ACC112 (cell line): ENCODE results near the gene CCDC30.

ENCODE experiments used
- H2AFZ ChIP-seq: fragments of 200-600 bp; sonication (generic); one replicate; pipeline ENCODE4 v1.6.0; 2017; ENCODE audit warnings: antibody characterized with exemption, low read length; ENCODE audit not compliant: unreplicated experiment
- H3K27ac ChIP-seq: fragments of 200-600 bp; sonication (generic); 2 replicates; pipeline ENCODE4 v1.5.1; 2014; ENCODE audit warnings: low read depth, mild to moderate bottlenecking, antibody characterized with exemption, low read length, moderate library complexity
- H3K27me3 ChIP-seq: fragments of 200-600 bp; sonication (generic); 2 replicates; pipeline ENCODE4 v1.6.1; 2014; ENCODE audit warnings: mild to moderate bottlenecking, antibody characterized with exemption, low read length, moderate library complexity, mixed read lengths; ENCODE audit not compliant: insufficient read depth
- H3K36me3 ChIP-seq: fragments of 200-600 bp; sonication (generic); 2 replicates; pipeline ENCODE4 v1.6.1; 2016; ENCODE audit warnings: mild to moderate bottlenecking, antibody characterized with exemption, low read length, moderate library complexity, mixed read lengths; ENCODE audit not compliant: insufficient read depth
- H3K4me1 ChIP-seq: fragments of 200-600 bp; sonication (generic); one replicate; pipeline ENCODE4 v1.6.1; 2016; ENCODE audit warnings: low read length, mixed read lengths; ENCODE audit not compliant: insufficient read depth, unreplicated experiment, control insufficient read depth
- H3K4me3 ChIP-seq: fragments of 200-600 bp; sonication (generic); 2 replicates; pipeline ENCODE4 v1.5.1; 2014; ENCODE audit warnings: mild to moderate bottlenecking, low read depth, low read length
- H3K79me2 ChIP-seq: fragments of 200-600 bp; sonication (generic); one replicate; pipeline ENCODE4 v1.6.0; 2016; ENCODE audit warnings: low read length; ENCODE audit not compliant: control insufficient read depth, unreplicated experiment, insufficient read depth

The CCDC30 gene

GRCh38 chr1:42690477-42691156 is 227.5 kb downstream of the CCDC30 start:
- H2AFZ ChIP-seq = no peak overlapping the region
- peaks cover 44% of the 10 kb centered on the region for H3K36me3 ChIP-seq
- no peak overlapping the region for H3K4me3 ChIP-seq
- peaks cover 43% of the 10 kb centered on the region for H3K4me1 ChIP-seq
- H3K27ac ChIP-seq = no peak overlapping the region
- H3K79me2 ChIP-seq = peaks cover 100% of the 10 kb centered on the region
- no peaks in the 10 kb centered on the region for H3K27me3 ChIP-seq

- Histone ChIP-seq H3K36me3 (peaks cover 48% of the 10 kb centered on the region), H2AFZ (no peak overlapping the region), H3K79me2 (peaks cover 100% of the 10 kb centered on the region), H3K27ac (no peak overlapping the region), H3K4me1 (peaks cover 38% of the 10 kb centered on the region), H3K27me3 (no peaks in the 10 kb centered on the region), H3K4me3 (no peak overlapping the region)
These were observed 228.0 kb downstream of the CCDC30 start for GRCh38 chr1:42691157-42691498.

- H3K36me3 ChIP-seq = peaks cover 50% of the 10 kb centered on the region
- no peak overlapping the region for H3K4me3 ChIP-seq
- no peaks in the 10 kb centered on the region for H3K27me3 ChIP-seq
- H3K4me1 ChIP-seq = peaks cover 29% of the 10 kb centered on the region
- H2AFZ ChIP-seq = no peak overlapping the region
- no peak overlapping the region for H3K27ac ChIP-seq
- peaks cover 98% of the 10 kb centered on the region for H3K79me2 ChIP-seq
These were observed 229.4 kb downstream of the CCDC30 start for GRCh38 chr1:42692461-42692860.

GRCh38 chr1:42692911-42693310 is 229.8 kb downstream of the CCDC30 start:
- Histone ChIP-seq H3K27me3 (no peaks in the 10 kb centered on the region), H3K36me3 (peaks cover 50% of the 10 kb centered on the region), H2AFZ (no peak overlapping the region), H3K27ac (no peak overlapping the region), H3K79me2 (peaks cover 95% of the 10 kb centered on the region), H3K4me3 (no peak overlapping the region), H3K4me1 (peaks cover 25% of the 10 kb centered on the region)

- Histone ChIP-seq H3K4me3 (no peak overlapping the region), H3K27me3 (no peaks in the 10 kb centered on the region), H3K27ac (no peak overlapping the region), H3K4me1 (no peaks in the 10 kb centered on the region), H2AFZ (no peak overlapping the region), H3K36me3 (peaks cover 80% of the 10 kb centered on the region), H3K79me2 (peaks cover 61% of the 10 kb centered on the region)
These were observed 235.2 kb downstream of the CCDC30 start for GRCh38 chr1:42698081-42698813.

- Histone ChIP-seq H3K4me1 (no peaks in the 10 kb centered on the region), H3K36me3 (peaks cover 83% of the 10 kb centered on the region), H2AFZ (no peak overlapping the region), H3K79me2 (peaks cover 46% of the 10 kb centered on the region), H3K27me3 (no peaks in the 10 kb centered on the region), H3K27ac (no peak overlapping the region), H3K4me3 (no peak overlapping the region)
These were observed 236.9 kb downstream of the CCDC30 start for GRCh38 chr1:42700006-42700405.

GRCh38 chr1:42703888-42704464 is 240.9 kb downstream of the CCDC30 start:
- H3K4me3 ChIP-seq = no peak overlapping the region
- H3K27ac ChIP-seq = no peak overlapping the region
- H3K79me2 ChIP-seq = peaks cover 17% of the 10 kb centered on the region
- no peaks in the 10 kb centered on the region for H3K27me3 ChIP-seq
- H2AFZ ChIP-seq = no peak overlapping the region
- H3K4me1 ChIP-seq = no peaks in the 10 kb centered on the region
- peaks cover 68% of the 10 kb centered on the region for H3K36me3 ChIP-seq
